Keratinocyte (primary cell): ENCODE results near the gene ZNF431. TPM values are rescaled to one million over a fixed set of nuclear protein-coding genes. Genes with fewer than 3 reads are reported as not detected.

Source experiments
- DNase-seq: peaks from one replicate; pipeline ENCODE4 v3.0.0-alpha.2; 2011; ENCODE audit warnings: low read depth, missing footprints, low spot score
- FAIRE-seq: peaks from 2 replicates; lab custom pipeline; 2011; peaks lifted over from hg19 to GRCh38; lab: Jason Lieb, UNC
- H2AFZ ChIP-seq: 2 replicates; pipeline ENCODE4 v1.6.0; 2012; ENCODE audit warnings: low read length, control low read depth, inconsistent platforms; ENCODE audit not compliant: control insufficient read depth
- H3K27ac ChIP-seq: 2 replicates; pipeline ENCODE4 v1.5.1; 2011; ENCODE audit warnings: low read length; ENCODE audit not compliant: control insufficient read depth, insufficient read depth
- H3K27me3 ChIP-seq: 3 replicates; pipeline ENCODE4 v1.6.0; 2011; ENCODE audit warnings: low read length; ENCODE audit not compliant: control insufficient read depth, insufficient read depth; ENCODE audit errors: extremely low read depth
- H3K36me3 ChIP-seq, 2 experiments: 2 replicates in 1 of 2; 3 replicates in 1 of 2; pipeline ENCODE4 v1.5.1; 2011; ENCODE audit warnings: low read length in 2 of 2, mild to moderate bottlenecking in 1 of 2; ENCODE audit not compliant: control insufficient read depth in 2 of 2, insufficient read depth in 2 of 2; ENCODE audit errors: extremely low read depth in 1 of 2
- H3K4me1 ChIP-seq: 3 replicates; pipeline ENCODE4 v1.5.1; 2011; ENCODE audit warnings: low read length; ENCODE audit not compliant: control insufficient read depth, insufficient read depth; ENCODE audit errors: extremely low read depth
- H3K4me2 ChIP-seq: 3 replicates; pipeline ENCODE4 v1.6.0; 2011; ENCODE audit warnings: low read depth, low read length; ENCODE audit not compliant: control insufficient read depth, insufficient read depth; ENCODE audit errors: extremely low read depth
- H3K4me3 ChIP-seq, 3 experiments: fragments of 200-600 bp in 1 of 3; sonication (generic) in 1 of 3; 2 replicates in 2 of 3; 3 replicates in 1 of 3; pipeline ENCODE4 v1.5.1; 2011 to 2016; ENCODE audit warnings: low read length in 3 of 3, mild to moderate bottlenecking in 3 of 3, control low read depth in 2 of 3, inconsistent platforms in 1 of 3, low read depth in 1 of 3, mixed read lengths in 1 of 3, mixed run types in 1 of 3, moderate library complexity in 1 of 3; ENCODE audit not compliant: control insufficient read depth in 2 of 3, insufficient read depth in 2 of 3; ENCODE audit errors: extremely low read depth in 1 of 3
- H3K79me2 ChIP-seq: 2 replicates; pipeline ENCODE4 v1.6.0; 2012; ENCODE audit warnings: low read length; ENCODE audit not compliant: control insufficient read depth, insufficient read depth
- H3K9ac ChIP-seq: 3 replicates; pipeline ENCODE4 v1.6.0; 2011; ENCODE audit warnings: low read length; ENCODE audit not compliant: control insufficient read depth, insufficient read depth; ENCODE audit errors: extremely low read depth
- H3K9me1 ChIP-seq: 3 replicates; pipeline ENCODE4 v1.6.0; 2011; ENCODE audit warnings: low read length; ENCODE audit not compliant: control insufficient read depth, insufficient read depth; ENCODE audit errors: extremely low read depth
- H3K9me3 ChIP-seq: 2 replicates; pipeline ENCODE4 v1.5.1; 2012; ENCODE audit warnings: low read depth, low read length; ENCODE audit not compliant: control insufficient read depth
- H4K20me1 ChIP-seq: 3 replicates; pipeline ENCODE4 v1.6.0; 2011; ENCODE audit warnings: low read length; ENCODE audit not compliant: control insufficient read depth, insufficient read depth; ENCODE audit errors: extremely low read depth
- CTCF ChIP-seq, 3 experiments: IDR thresholded peaks in 1 of 3; conservative IDR thresholded peaks in 1 of 3; optimal IDR thresholded peaks in 1 of 3; 2 replicates in 2 of 3; 3 replicates in 1 of 3; pipeline versions ENCODE3 to v1.5.1; 2011; ENCODE audit warnings: low read length in 3 of 3, mild to moderate bottlenecking in 3 of 3, moderate library complexity in 2 of 3, control low read depth in 1 of 3, inconsistent platforms in 1 of 3; ENCODE audit not compliant: insufficient read depth in 2 of 3; ENCODE audit errors: extremely low read depth in 1 of 3
- EZH2 ChIP-seq: IDR thresholded peaks from one replicate; pipeline ENCODE4 v1.6.1; 2012; ENCODE audit warnings: inconsistent platforms, mild to moderate bottlenecking, low read length, moderate library complexity
- dilution Hi-C: fragments of 300-500 bp; cut with MboI; formaldehyde crosslinking; loops from one replicate; pipeline ENCODE4 v1.7.0; 2020; ENCODE audit warnings: low sequenced_read_pairs; ENCODE audit not compliant: extremely low pct_ligation_motif_present
- polyA plus RNA-seq, 5 experiments: library from polyadenylated mRNA; depleted of rRNA in 3 of 5; stranded (reverse) in 3 of 5; stranded (forward) in 1 of 5; unstranded in 1 of 5; fragments of >200 nt; gene quantifications; 1 replicate in 1 of 5; 2 replicates in 3 of 5; 3 replicates in 1 of 5; pipeline versions ENCODE4 v1.2.1 to v1.2.3, GENCODE V29; 2011 to 2012; ENCODE audit warnings: missing spikeins in 2 of 5, low read depth in 1 of 5, low replicate concordance in 1 of 5

Gene ZNF431
- polyA plus RNA-seq, 1 donor (not counting 4 experiments of a cell fraction or from before 2014, with no cell fraction given) = 15.7 TPM

DNA sequence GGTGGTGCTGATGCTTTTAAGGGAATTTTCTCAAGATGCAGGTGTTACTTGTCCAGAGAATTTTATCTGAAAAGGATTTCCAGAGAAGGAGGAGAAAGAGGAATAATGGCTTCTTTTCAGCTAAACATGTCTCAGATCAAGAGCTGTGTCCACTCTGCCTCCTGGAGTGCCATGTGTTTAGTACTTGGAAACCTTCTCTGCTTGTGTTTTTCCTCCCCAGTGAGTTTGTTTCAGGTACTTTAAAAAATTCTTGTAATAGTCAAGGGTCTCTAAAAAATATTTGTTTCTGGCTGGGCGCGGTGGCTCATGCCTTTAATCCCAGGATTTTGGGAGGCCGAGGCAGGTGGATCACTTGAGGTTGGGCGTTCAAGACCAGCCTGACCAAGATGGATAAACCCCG, 22.7 kb downstream of the ZNF431 start:
- Histone ChIP-seq H4K20me1 (no peaks in the 10 kb centered on the region), H3K36me3 (peaks cover 6 to 12% of the 10 kb centered on the region in 2 experiments), H3K27me3 (no peaks in the 10 kb centered on the region), H3K4me2 (no peak overlapping the region), H3K9me3 (no peaks in the 10 kb centered on the region), H3K9me1 (no peaks in the 10 kb centered on the region), H3K27ac (no peak overlapping the region), H2AFZ (no peak overlapping the region), H3K4me3 (no peak overlapping the region), H3K9ac (no peak overlapping the region), H3K4me1 (peaks cover 3% of the 10 kb centered on the region), H3K79me2 (peaks cover 38% of the 10 kb centered on the region)
- FAIRE-seq (no peak), DNase-seq (no peak)
- TF ChIP-seq CTCF (optimal IDR thresholded peaks at IDR 0.05 in 1 of 3, IDR thresholded peaks at IDR 0.05 in 1 of 3, conservative IDR thresholded peaks at IDR 0.05 in 1 of 3; ENCODE audit: extremely low read depth in 1 of 3, insufficient read depth in 2 of 3, low read length in 3 of 3) (no peak), EZH2 (no peak)
- dilution Hi-C loops = no loop called here

DNA sequence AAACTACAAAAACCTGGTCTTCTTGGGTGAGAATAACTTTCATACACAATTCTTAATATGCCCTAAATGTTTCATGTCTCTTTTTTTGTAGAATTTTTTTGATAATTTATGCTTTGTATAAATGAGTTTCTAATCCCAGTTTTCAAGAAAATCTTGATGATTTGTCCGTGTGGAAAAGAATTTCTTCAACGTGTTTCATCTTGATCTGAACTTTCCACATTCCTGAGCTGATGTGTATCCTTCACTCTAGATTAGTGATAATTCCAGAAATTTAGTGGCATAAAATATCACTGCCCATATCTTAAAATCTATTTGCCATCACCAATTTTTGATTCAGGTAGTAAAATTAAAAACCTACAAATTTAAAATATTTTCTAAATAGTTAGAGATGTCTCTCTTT, 24.6 kb downstream of the ZNF431 start:
- H3K4me3 ChIP-seq = no peak overlapping the region
- no peak overlapping the region for H2AFZ ChIP-seq
- TF ChIP-seq EZH2 (no peak), CTCF (optimal IDR thresholded peaks at IDR 0.05 in 1 of 3, IDR thresholded peaks at IDR 0.05 in 1 of 3, conservative IDR thresholded peaks at IDR 0.05 in 1 of 3; ENCODE audit: extremely low read depth in 1 of 3, insufficient read depth in 2 of 3, low read length in 3 of 3) (no peak)
- H3K9me3 ChIP-seq = no peaks in the 10 kb centered on the region
- no peaks in the 10 kb centered on the region for H3K27me3 ChIP-seq
- H3K9ac ChIP-seq = no peak overlapping the region
- H3K27ac ChIP-seq = peak overlapping the region; percentile 10
- H3K36me3 ChIP-seq = peaks cover 6 to 16% of the 10 kb centered on the region in 2 experiments
- H3K4me2 ChIP-seq = peak overlapping the region; percentile 48
- H3K9me1 ChIP-seq = no peaks in the 10 kb centered on the region
- FAIRE-seq (no peak), DNase-seq (no peak)
- peaks cover 3% of the 10 kb centered on the region for H3K4me1 ChIP-seq
- H3K79me2 ChIP-seq = peaks cover 25% of the 10 kb centered on the region
- dilution Hi-C loops = no loop called here
- H4K20me1 ChIP-seq = no peaks in the 10 kb centered on the region
